IMR-90 (cell line): Measurements from ENCODE around the gene SLC12A8. TPM values are rescaled to one million over a fixed set of nuclear protein-coding genes. Genes with fewer than 3 reads are reported as not detected.
A peak's percentile ranks its signal among the peaks of the same experiment; 100 is the strongest.

ENCODE experiments used
- ATAC-seq: fragments of 200-7000 bp; cut with Tn5 transposase; 2 replicates; pipeline ENCODE4 v1.9.1; 2020; ENCODE audit warnings: low read depth, mild to moderate bottlenecking, moderate library complexity
- BruUV-seq: library from RNA; stranded (reverse); fragments of 400-500 nt; replicated peaks from 2 replicates; lab custom pipeline; 2021; lab: Mats Ljungman, UMichigan
- CTCF ChIA-PET: fragments of 300-600 bp; formaldehyde crosslinking; extraction: SDS; loops from one replicate; lab custom pipeline; 2021; ENCODE audit warnings: antibody characterized with exemption; lab: Yijun Ruan, JAX
- POLR2A ChIA-PET: fragments of 300-600 bp; sonication (Branson Sonifier 250); formaldehyde crosslinking; loops from one replicate; lab custom pipeline; 2022; ENCODE audit warnings: antibody characterized with exemption; ENCODE audit not compliant: unreplicated experiment; lab: Charles Lee
- DNase-seq: peaks from one replicate; pipeline ENCODE4 v3.0.0; 2013
- H2AFZ ChIP-seq: replicated peaks from 2 replicates; pipeline ENCODE3; 2013; ENCODE audit warnings: low read length, mild to moderate bottlenecking; ENCODE audit not compliant: poor library complexity
- H2AK5ac ChIP-seq: 2 replicates; pipeline ENCODE4 v1.6.1; 2013; ENCODE audit warnings: low read depth, low read length, inconsistent platforms
- H2AK9ac ChIP-seq: replicated peaks from 2 replicates; pipeline ENCODE3; 2013; ENCODE audit warnings: mild to moderate bottlenecking, low read depth, low read length, moderate library complexity; ENCODE audit not compliant: poor library complexity
- H2BK120ac ChIP-seq: 2 replicates; pipeline ENCODE4 v1.6.1; 2013; ENCODE audit warnings: low read depth, low read length, inconsistent platforms
- H2BK15ac ChIP-seq: 3 replicates; pipeline ENCODE4 v1.6.1; 2013; ENCODE audit warnings: low read depth, low read length, inconsistent platforms
- H2BK20ac ChIP-seq: 2 replicates; pipeline ENCODE4 v1.6.1; 2013; ENCODE audit warnings: low read depth, mild to moderate bottlenecking, inconsistent platforms, low read length, moderate library complexity
- H2BK5ac ChIP-seq: 2 replicates; pipeline ENCODE4 v1.6.1; 2013; ENCODE audit warnings: mild to moderate bottlenecking, low read depth, low read length, inconsistent platforms; ENCODE audit not compliant: poor library complexity, severe bottlenecking
- H3K14ac ChIP-seq: replicated peaks from 2 replicates; pipeline ENCODE4 v1.6.1; 2013; ENCODE audit warnings: low read depth, low read length, inconsistent platforms
- H3K18ac ChIP-seq: 2 replicates; pipeline ENCODE4 v1.6.1; 2013; ENCODE audit warnings: low read depth, low read length, control low read depth
- H3K23ac ChIP-seq: 2 replicates; pipeline ENCODE4 v1.6.1; 2013; ENCODE audit warnings: low read depth, low read length, inconsistent platforms
- H3K27ac ChIP-seq: 2 replicates; pipeline ENCODE4 v1.5.1; 2013; ENCODE audit warnings: mild to moderate bottlenecking, control low read depth, low read length; ENCODE audit not compliant: insufficient read depth
- H3K27me3 ChIP-seq: 2 replicates; pipeline ENCODE4 v1.6.1; 2013; ENCODE audit warnings: low read length; ENCODE audit not compliant: control insufficient read depth, insufficient read depth
- H3K36me3 ChIP-seq: 2 replicates; pipeline ENCODE4 v1.6.1; 2013; ENCODE audit warnings: low read length, mixed read lengths; ENCODE audit not compliant: control insufficient read depth, insufficient read depth
- H3K4ac ChIP-seq: 2 replicates; pipeline ENCODE4 v1.6.1; 2013; ENCODE audit warnings: low read depth, low read length, inconsistent platforms
- H3K4me1 ChIP-seq: 2 replicates; pipeline ENCODE4 v1.6.1; 2013; ENCODE audit warnings: low read length, mixed read lengths; ENCODE audit not compliant: control insufficient read depth, insufficient read depth
- H3K4me2 ChIP-seq: 2 replicates; pipeline ENCODE4 v1.6.1; 2013; ENCODE audit warnings: low read depth, mild to moderate bottlenecking, control low read depth, low read length, moderate library complexity
- H3K4me3 ChIP-seq: 2 replicates; pipeline ENCODE4 v1.5.1; 2013; ENCODE audit warnings: low read depth, mild to moderate bottlenecking, control low read depth, low read length, moderate library complexity; ENCODE audit not compliant: insufficient read depth
- H3K56ac ChIP-seq: 2 replicates; pipeline ENCODE4 v1.6.1; 2013; ENCODE audit warnings: low read length, inconsistent platforms; ENCODE audit not compliant: insufficient read depth; ENCODE audit errors: extremely low read depth
- H3K79me1 ChIP-seq, 2 experiments: 2 replicates each; pipeline ENCODE4 v1.6.1; 2013; ENCODE audit warnings: low read length in 2 of 2, inconsistent platforms in 1 of 2, low read depth in 1 of 2
- H3K9ac ChIP-seq: 2 replicates; pipeline ENCODE4 v1.6.1; 2013; ENCODE audit warnings: low read depth, low read length, control low read depth
- H3K9me1 ChIP-seq: 2 replicates; pipeline ENCODE4 v1.6.1; 2013; ENCODE audit warnings: low read length, inconsistent platforms; ENCODE audit not compliant: insufficient read depth
- H3K9me3 ChIP-seq: 2 replicates; pipeline ENCODE4 v1.6.1; 2013; ENCODE audit warnings: low read length; ENCODE audit not compliant: control insufficient read depth, insufficient read depth
- H4K20me1 ChIP-seq: 2 replicates; pipeline ENCODE4 v1.6.1; 2013; ENCODE audit warnings: low read length, inconsistent platforms; ENCODE audit not compliant: insufficient read depth
- H4K5ac ChIP-seq: 2 replicates; pipeline ENCODE4 v1.6.1; 2013; ENCODE audit warnings: mild to moderate bottlenecking, low read depth, low read length, control low read depth
- H4K8ac ChIP-seq, 2 experiments: 2 replicates each; pipeline ENCODE4 v1.6.1; 2013; ENCODE audit warnings: low read depth in 2 of 2, low read length in 2 of 2, control low read depth in 1 of 2, inconsistent platforms in 1 of 2
- H4K91ac ChIP-seq: 2 replicates; pipeline ENCODE4 v1.6.1; 2013; ENCODE audit warnings: low read depth, low read length, inconsistent platforms; ENCODE audit not compliant: insufficient read depth
- CEBPB ChIP-seq: IDR thresholded peaks from 2 replicates; pipeline ENCODE4 v1.6.1; 2012; ENCODE audit warnings: low read depth, low read length, improper control_type of control experiment
- FOS ChIP-seq: fragments of 150-350 bp; IDR thresholded peaks from 2 replicates; pipeline ENCODE4 v1.6.1; 2016; ENCODE audit warnings: low read depth, low read length
- MXI1 ChIP-seq: IDR thresholded peaks from 2 replicates; pipeline ENCODE4 v1.6.1; 2012; ENCODE audit warnings: low read depth, mild to moderate bottlenecking, low read length, moderate library complexity, borderline replicate concordance
- POLR2A ChIP-seq: IDR thresholded peaks from 2 replicates; pipeline ENCODE4 v1.6.1; 2012; ENCODE audit warnings: mild to moderate bottlenecking, low read depth, low read length
- RAD21 ChIP-seq: IDR thresholded peaks from 2 replicates; pipeline ENCODE4 v1.6.1; 2012; ENCODE audit warnings: low read length, improper control_type of control experiment
- WGBS, 2 experiments: methylation state at CpG; one replicate each; pipeline versions ENCODE4 v1.1.5 to v1.1.7; 2013; ENCODE audit warnings: missing lambda C conversion rate in 2 of 2; ENCODE audit not compliant: insufficient read length in 1 of 2; ENCODE audit errors: extremely low coverage in 2 of 2; 5-methylcytosine and 5-hydroxymethylcytosine counted together
- dilution Hi-C: fragments of 300-500 bp; cut with HindIII; formaldehyde crosslinking; loops from one replicate; pipeline ENCODE4 v1.14.3; 2018; ENCODE audit warnings: low sequenced_read_pairs; ENCODE audit not compliant: unreplicated experiment
- in situ Hi-C: fragments of 300-500 bp; cut with MboI; formaldehyde crosslinking; loops from 3 replicates; pipeline ENCODE4 v1.14.3; 2019; ENCODE audit warnings: low sequenced_read_pairs, inconsistent platforms, mixed read lengths
- intact Hi-C: fragments of 100-400 bp; cut with micrococcal nuclease; formaldehyde crosslinking; loops from 2 replicates; pipeline ENCODE4 v1.10.0; 2022
- polyA plus RNA-seq, 3 experiments: library from polyadenylated mRNA; depleted of rRNA; stranded (reverse); fragments of >200 nt; gene quantifications; 2 replicates each; pipeline ENCODE4 v1.2.3, GENCODE V29; 2012; ENCODE audit warnings: low replicate concordance in 1 of 3
- total RNA-seq: library from RNA; depleted of rRNA; stranded (reverse); fragments of >200 nt; gene quantifications from 2 replicates; pipeline ENCODE4 v1.2.3, GENCODE V29; 2012
- TF ChIP-seq, protein P1 (sequence below): conservative IDR thresholded peaks from 2 replicates; pipeline ENCODE4 v1.5.1; 2012; ENCODE audit warnings: mild to moderate bottlenecking, low read depth, low read length, improper control_type of control experiment

The SLC12A8 gene
- total and polyA plus RNA-seq, 2 of the 4 experiments (the other 2 are of a cell fraction), result 2.2 to 4.3 TPM

DNA sequence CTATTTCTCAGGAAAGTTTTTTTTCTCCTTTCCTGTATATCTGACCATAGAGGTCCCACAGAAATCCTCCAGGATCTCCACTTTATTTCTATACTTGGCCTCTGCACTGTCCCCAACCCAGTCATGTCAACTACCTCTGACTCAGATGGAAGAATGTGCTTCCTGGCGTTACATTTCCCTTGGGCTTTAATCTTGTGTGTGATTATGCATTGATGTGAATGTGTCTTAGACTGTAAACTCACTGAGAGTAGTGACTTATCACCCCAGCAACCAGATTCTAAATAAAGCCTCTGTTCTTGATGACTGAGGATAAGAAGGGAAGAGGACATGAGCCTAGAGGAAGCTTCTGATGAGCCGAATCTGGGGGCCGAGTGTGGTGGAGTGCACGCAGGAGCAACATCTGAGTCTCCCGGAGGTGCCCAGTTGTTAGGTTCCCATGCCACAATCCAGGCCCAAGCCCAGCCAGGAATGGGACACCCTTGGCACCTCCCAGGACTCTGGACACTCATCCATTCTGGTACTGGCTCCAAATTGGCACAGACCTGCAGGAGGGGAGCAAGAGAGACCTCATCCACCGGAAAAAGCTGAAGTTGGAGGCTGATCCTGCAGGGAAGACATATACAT lies 124.7 kb downstream of the SLC12A8 start:
- peaks cover 12% of the 10 kb centered on the region for H3K9me1 ChIP-seq
- dilution Hi-C loops (no loop called here), in situ Hi-C loops (no loop called here), intact Hi-C loops (no loop called here)
- peak overlapping the region in 1 of 2 experiments; percentile 60; a peak in 1 of 4 replicates for H4K8ac ChIP-seq
- 0 out of 2 replicates have a peak overlapping the region, but pooled peaks have one; percentile 30 for H3K27ac ChIP-seq
- H3K79me1 ChIP-seq, result no peaks in the 10 kb centered on the region
- no peak overlapping the region for H3K4me2 ChIP-seq
- DNase-seq (peak; percentile 69), ATAC-seq (peak; percentile 77)
- H3K4me3 ChIP-seq, result no peak overlapping the region
- 80% methylated on average over 1 of the region's 6 CpGs; no CpG with 5 or more reads in 1 of the 2 experiments for WGBS, 2 experiments
- H3K14ac ChIP-seq, result peak overlapping the region; percentile 46
- H3K4me1 ChIP-seq, result peaks cover 10% of the 10 kb centered on the region
- peak overlapping the region; percentile 67; the same call in 1 of the 3 replicates for H2BK15ac ChIP-seq
- peak overlapping the region; percentile 68 for H3K4ac ChIP-seq
- no peak for TF ChIP-seq MXI1
- TF ChIP-seq, protein P1, sequence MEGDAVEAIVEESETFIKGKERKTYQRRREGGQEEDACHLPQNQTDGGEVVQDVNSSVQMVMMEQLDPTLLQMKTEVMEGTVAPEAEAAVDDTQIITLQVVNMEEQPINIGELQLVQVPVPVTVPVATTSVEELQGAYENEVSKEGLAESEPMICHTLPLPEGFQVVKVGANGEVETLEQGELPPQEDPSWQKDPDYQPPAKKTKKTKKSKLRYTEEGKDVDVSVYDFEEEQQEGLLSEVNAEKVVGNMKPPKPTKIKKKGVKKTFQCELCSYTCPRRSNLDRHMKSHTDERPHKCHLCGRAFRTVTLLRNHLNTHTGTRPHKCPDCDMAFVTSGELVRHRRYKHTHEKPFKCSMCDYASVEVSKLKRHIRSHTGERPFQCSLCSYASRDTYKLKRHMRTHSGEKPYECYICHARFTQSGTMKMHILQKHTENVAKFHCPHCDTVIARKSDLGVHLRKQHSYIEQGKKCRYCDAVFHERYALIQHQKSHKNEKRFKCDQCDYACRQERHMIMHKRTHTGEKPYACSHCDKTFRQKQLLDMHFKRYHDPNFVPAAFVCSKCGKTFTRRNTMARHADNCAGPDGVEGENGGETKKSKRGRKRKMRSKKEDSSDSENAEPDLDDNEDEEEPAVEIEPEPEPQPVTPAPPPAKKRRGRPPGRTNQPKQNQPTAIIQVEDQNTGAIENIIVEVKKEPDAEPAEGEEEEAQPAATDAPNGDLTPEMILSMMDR, result no peak
- no peak for TF ChIP-seq POLR2A
- TF ChIP-seq CEBPB, result no peak
- no peak for TF ChIP-seq RAD21
- TF ChIP-seq FOS, result 0 out of 2 replicates have a peak, but pooled peaks have one; percentile 16
- peak overlapping the region; percentile 49; the same call in 1 of the 2 replicates for H2AK5ac ChIP-seq
- POLR2A ChIA-PET, result no interaction called here
- CTCF ChIA-PET, result no interaction called here
- no TSS peak for BruUV-seq
- H2BK5ac ChIP-seq, result peak overlapping the region; percentile 59
- H4K91ac ChIP-seq, result peak overlapping the region; percentile 69; the same call in 1 of the 2 replicates
- H3K9me3 ChIP-seq, result peaks cover 2% of the 10 kb centered on the region
- H3K56ac ChIP-seq, result no peak overlapping the region
- no peaks in the 10 kb centered on the region for H4K20me1 ChIP-seq
- no peaks in the 10 kb centered on the region for H3K27me3 ChIP-seq
- H4K5ac ChIP-seq, result no peak overlapping the region; the same call in 1 of the 2 replicates
- peak overlapping the region; percentile 66; the same call in 1 of the 2 replicates for H2BK120ac ChIP-seq
- no peak overlapping the region for H3K23ac ChIP-seq
- H2AFZ ChIP-seq, result peak overlapping the region; percentile 53
- 0 out of 2 replicates have a peak overlapping the region, but pooled peaks have one; percentile 9 for H2BK20ac ChIP-seq
- 0 out of 2 replicates have a peak overlapping the region, but pooled peaks have one; percentile 9 for H3K18ac ChIP-seq
- H3K9ac ChIP-seq, result no peak overlapping the region
- no peaks in the 10 kb centered on the region; the same call in 1 of the 2 replicates for H3K36me3 ChIP-seq
- no peak overlapping the region for H2AK9ac ChIP-seq
